T1000 (cell line): ENCODE data around the gene PHRF1.
"Not testable (repeated sequence)": the region's sequence is repeated elsewhere in the genome, so short reads cannot be mapped to it uniquely, and the experiment has no call there.

Experiments used
- DNase-seq: peaks from one replicate; lab custom pipeline; 2025; ENCODE audit warnings: mixed read lengths; lab: John Stamatoyannopoulos, UW

PHRF1 gene

GRCh38 chr11:654444-654843, 78.2 kb downstream of the PHRF1 start:
- DNase-seq, result not testable (repeated sequence)

- DNase-seq, result no peak
Observed at GRCh38 chr11:655036-655726, 78.9 kb downstream of the PHRF1 start.

GRCh38 chr11:656426-656825, 80.2 kb downstream of the PHRF1 start:
- no peak for DNase-seq

DNA sequence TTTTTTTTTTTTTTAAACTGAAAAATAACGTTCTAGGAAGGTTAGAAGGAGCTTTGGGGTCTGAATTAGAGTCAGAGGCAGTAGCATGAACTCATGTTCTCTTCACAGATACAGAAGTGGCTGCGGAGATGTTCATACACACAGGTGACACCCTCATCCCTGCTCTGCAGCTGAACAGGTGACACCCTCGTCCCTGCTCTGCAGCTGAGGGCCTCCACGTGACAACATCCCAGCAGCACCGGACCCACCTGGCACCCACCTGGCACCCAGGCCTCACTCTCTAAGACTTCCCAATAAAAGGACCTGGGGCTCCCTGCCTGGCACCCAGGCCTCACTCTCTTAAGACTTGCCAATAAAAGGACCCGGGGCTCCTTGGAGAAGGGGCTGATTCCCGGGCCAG, 80.6 kb downstream of the PHRF1 start:
- no peak for DNase-seq

GRCh38 chr11:657691-658126, 81.4 kb downstream of the PHRF1 start:
- DNase-seq, result no peak

GRCh38 chr11:659532-660085, 83.3 kb downstream of the PHRF1 start:
- no peak for DNase-seq

DNA sequence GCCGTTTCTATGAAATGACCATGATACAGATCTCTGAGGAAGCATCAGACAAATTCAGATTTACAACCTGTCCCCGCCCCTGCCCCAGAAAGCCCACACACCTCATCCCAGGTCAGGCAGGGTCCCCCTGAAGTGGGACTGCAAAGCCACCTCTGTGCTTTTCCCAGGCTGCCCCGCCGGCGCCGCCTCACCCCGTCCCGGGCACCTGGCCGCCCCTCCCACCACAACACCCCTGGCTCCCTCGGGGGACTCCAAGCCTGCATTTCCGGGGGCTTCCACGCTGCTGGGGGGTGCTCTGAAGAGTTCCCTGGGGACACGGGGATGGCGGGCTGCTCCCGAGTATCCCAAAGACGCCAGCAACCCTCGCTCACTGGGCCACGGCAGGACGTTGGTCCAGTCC, 84.0 kb downstream of the PHRF1 start:
- no peak for DNase-seq

DNA sequence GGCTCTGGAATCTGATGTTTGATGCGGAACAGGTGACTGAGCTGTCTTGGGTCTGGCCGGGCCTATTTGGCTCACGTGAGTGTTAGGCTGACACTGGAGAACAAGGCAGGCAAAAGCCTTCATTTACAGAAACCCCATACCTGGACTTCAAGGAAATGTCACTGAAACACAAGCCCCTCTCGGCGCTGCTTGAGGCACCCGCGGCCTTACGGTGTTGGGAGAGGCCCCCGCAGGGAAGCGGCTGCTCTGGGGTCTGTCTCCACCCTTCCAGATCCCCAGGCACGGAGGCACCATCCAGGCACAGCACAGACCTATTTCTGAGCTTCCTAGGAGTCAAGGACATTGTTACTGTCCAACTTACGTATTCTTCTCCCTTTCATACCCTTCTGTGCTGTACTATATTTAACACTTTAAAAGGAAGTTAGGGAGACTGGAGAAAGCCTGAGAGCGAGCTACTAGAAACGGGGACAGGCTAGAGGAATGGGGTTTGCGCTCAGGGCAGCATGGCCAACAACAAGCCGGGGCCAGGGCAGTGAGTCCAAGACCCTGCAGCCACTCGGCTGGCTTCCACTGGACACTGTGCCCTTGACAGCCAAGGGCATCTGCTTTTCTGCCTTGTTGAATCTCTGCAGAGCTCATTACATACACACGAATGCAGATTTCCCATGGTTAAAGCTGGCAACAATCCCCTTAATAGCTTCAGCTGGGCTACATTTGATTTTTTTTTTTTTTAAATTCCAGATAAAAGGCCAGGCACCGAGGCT, 84.6 kb downstream of the PHRF1 start:
- no peak for DNase-seq
